PFSK-1 (cell line): ENCODE results near the gene MRPL54.

Experiments used
- FOXP2 ChIP-seq: optimal IDR thresholded peaks from 2 replicates; pipeline ENCODE3; 2011; ENCODE audit warnings: borderline replicate concordance, control low read depth, inconsistent platforms; ENCODE audit not compliant: insufficient read depth; ENCODE audit errors: extremely low read length, extremely low read depth
- POLR2AphosphoS5 ChIP-seq: IDR thresholded peaks from 2 replicates; pipeline ENCODE4 v1.6.1; 2012; ENCODE audit warnings: low read depth, mild to moderate bottlenecking, control low read depth, low read length, moderate library complexity
- SIN3A ChIP-seq: IDR thresholded peaks from 2 replicates; pipeline ENCODE4 v1.6.1; 2012; ENCODE audit warnings: mild to moderate bottlenecking, low read length, moderate library complexity, borderline replicate concordance; ENCODE audit not compliant: insufficient read depth
- TAF1 ChIP-seq: IDR thresholded peaks from 2 replicates; pipeline ENCODE4 v1.6.1; 2012; ENCODE audit warnings: low read length, control low read depth, borderline replicate concordance; ENCODE audit not compliant: insufficient read depth
- TF ChIP-seq, protein P1 (sequence below), 2 experiments: IDR thresholded peaks; 2 replicates each; pipeline versions ENCODE4 v1.6.1 to v1.8.0; 2011 to 2012; ENCODE audit warnings: low read depth in 2 of 2, low read length in 2 of 2, control low read depth in 1 of 2, inconsistent platforms in 1 of 2, mild to moderate bottlenecking in 1 of 2, moderate library complexity in 1 of 2; ENCODE audit not compliant: insufficient read depth in 1 of 2

MRPL54 gene

GRCh38 chr19:3725121-3725520 lies 37.4 kb upstream of the MRPL54 start:
- TF ChIP-seq SIN3A = no peak
- TF ChIP-seq POLR2AphosphoS5 = no peak
- TF ChIP-seq TAF1 = no peak
- TF ChIP-seq, protein P1, sequence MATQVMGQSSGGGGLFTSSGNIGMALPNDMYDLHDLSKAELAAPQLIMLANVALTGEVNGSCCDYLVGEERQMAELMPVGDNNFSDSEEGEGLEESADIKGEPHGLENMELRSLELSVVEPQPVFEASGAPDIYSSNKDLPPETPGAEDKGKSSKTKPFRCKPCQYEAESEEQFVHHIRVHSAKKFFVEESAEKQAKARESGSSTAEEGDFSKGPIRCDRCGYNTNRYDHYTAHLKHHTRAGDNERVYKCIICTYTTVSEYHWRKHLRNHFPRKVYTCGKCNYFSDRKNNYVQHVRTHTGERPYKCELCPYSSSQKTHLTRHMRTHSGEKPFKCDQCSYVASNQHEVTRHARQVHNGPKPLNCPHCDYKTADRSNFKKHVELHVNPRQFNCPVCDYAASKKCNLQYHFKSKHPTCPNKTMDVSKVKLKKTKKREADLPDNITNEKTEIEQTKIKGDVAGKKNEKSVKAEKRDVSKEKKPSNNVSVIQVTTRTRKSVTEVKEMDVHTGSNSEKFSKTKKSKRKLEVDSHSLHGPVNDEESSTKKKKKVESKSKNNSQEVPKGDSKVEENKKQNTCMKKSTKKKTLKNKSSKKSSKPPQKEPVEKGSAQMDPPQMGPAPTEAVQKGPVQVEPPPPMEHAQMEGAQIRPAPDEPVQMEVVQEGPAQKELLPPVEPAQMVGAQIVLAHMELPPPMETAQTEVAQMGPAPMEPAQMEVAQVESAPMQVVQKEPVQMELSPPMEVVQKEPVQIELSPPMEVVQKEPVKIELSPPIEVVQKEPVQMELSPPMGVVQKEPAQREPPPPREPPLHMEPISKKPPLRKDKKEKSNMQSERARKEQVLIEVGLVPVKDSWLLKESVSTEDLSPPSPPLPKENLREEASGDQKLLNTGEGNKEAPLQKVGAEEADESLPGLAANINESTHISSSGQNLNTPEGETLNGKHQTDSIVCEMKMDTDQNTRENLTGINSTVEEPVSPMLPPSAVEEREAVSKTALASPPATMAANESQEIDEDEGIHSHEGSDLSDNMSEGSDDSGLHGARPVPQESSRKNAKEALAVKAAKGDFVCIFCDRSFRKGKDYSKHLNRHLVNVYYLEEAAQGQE (IDR thresholded peaks at IDR 0.05; ENCODE audit: insufficient read depth in 1 of 2, low read depth in 2 of 2, low read length in 2 of 2) = no peak
- TF ChIP-seq FOXP2 = no peak

DNA sequence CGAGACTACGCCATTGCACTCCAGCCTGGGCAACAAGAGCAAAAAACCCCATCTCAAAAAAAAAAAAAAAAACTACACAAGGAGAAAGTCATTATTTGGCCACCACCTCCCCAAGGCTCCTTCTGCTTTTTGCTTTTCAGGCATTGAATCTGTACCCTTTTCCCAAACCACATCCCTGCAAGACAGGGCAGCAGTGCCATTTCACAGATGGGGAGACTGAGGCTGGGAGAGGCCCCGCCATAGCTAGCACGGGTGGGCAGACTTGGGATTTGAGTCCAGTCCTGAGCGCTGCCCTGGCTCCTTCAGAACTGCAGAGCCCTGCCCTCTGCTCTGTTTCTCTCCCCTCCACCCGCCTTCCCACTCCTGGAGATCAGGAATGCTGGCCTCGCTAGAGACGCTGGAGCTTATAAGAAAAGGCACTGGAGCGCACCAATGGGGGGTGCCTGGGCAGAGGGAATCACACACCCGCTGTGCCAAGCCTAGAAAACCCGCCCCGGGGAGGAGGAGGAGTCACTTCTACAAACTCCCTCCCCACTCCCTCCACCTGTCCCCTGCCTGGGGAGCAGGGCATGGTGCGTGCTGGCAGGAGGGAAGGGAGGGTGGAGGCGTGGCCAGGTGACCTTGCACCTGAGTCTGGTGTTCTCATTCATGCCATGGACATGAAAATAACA lies 36.7 kb upstream of the MRPL54 start:
- TF ChIP-seq POLR2AphosphoS5 (no peak), SIN3A (no peak)

GRCh38 chr19:3730457-3730958 lies 32.0 kb upstream of the MRPL54 start:
- TF ChIP-seq, protein P1 (IDR thresholded peaks at IDR 0.05; ENCODE audit: insufficient read depth in 1 of 2, low read depth in 2 of 2, low read length in 2 of 2) = no peak
- TF ChIP-seq FOXP2 (no peak), SIN3A (no peak), POLR2AphosphoS5 (no peak), TAF1 (no peak)

- no peak for TF ChIP-seq POLR2AphosphoS5
- no peak for TF ChIP-seq FOXP2
- no peak for TF ChIP-seq TAF1
- TF ChIP-seq, protein P1 (IDR thresholded peaks at IDR 0.05; ENCODE audit: insufficient read depth in 1 of 2, low read depth in 2 of 2, low read length in 2 of 2) = no peak
- TF ChIP-seq SIN3A = no peak
Observed at GRCh38 chr19:3732108-3732507, 30.4 kb upstream of the MRPL54 start.

DNA sequence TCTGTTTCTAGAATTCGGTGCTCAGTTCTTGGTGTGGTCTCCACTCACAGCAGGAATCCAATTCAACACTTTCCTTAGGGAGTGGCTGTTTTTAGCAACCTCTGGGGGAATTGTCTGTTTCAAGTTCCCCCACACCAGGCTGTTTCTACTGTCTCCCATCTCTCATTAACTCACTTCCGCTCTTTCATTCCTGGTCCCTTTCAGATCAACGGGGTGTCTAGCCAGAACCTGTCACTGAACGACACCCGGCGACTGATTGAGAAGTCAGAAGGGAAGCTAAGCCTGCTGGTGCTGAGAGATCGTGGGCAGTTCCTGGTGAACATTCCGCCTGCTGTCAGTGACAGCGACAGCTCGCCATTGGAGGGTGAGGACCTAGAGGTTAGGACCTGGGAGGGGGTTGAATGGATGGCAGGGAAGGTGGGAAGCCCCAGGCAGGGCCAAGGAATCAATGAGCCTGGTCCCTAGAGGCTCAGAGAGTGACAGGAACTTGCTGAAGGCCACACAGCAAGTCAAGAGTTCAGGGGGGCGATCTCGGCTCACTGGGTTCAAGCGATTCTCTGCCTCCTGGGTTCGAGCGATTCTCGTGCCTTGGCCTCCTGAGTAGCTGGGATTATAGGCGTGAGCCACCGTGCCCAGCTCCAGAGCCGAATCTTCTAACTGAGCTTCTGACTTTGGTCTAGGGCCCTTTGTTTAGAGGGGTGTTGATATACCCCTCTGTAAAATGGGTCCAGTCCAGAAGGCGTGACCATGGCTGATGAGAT lies 28.8 kb upstream of the MRPL54 start:
- TF ChIP-seq SIN3A (no peak), FOXP2 (no peak), POLR2AphosphoS5 (no peak), TAF1 (no peak)
- TF ChIP-seq, protein P1 (IDR thresholded peaks at IDR 0.05; ENCODE audit: insufficient read depth in 1 of 2, low read depth in 2 of 2, low read length in 2 of 2) = no peak
